Measurements from ENCODE around the gene WIZ.

Gene WIZ

DNA sequence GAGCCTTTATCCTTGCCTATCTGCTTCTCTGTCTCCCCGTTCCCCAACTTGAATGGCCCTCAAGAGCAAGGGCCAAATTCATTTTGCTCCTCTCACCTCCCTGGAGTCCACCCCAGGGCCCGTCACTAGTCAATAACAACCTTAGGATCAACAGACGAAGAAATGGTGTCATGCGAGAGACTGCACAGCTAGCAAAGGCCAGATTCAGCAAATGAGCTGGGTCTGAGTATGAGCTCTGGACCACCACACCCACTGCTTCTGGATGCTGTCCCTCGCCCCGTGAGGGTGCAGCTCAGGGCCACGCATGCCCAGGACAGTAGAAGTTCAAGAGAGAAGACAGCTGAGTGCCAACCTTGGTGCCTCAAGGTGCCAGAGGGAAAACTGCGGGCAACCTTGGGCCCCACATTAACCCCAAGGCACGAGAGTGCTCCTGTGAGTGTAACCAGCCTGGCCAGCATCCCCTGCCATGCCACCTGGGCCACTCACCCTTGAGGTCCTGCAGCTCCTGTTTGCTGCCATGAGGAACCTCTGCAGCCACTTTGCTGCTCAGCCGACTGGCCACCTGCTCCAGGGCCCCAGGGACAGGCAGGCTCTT is 19.1 kb downstream of the WIZ start:
- H3K4me3 ChIP-seq (ENCODE audit: low read depth, low read length): no peak overlapping the region

DNA sequence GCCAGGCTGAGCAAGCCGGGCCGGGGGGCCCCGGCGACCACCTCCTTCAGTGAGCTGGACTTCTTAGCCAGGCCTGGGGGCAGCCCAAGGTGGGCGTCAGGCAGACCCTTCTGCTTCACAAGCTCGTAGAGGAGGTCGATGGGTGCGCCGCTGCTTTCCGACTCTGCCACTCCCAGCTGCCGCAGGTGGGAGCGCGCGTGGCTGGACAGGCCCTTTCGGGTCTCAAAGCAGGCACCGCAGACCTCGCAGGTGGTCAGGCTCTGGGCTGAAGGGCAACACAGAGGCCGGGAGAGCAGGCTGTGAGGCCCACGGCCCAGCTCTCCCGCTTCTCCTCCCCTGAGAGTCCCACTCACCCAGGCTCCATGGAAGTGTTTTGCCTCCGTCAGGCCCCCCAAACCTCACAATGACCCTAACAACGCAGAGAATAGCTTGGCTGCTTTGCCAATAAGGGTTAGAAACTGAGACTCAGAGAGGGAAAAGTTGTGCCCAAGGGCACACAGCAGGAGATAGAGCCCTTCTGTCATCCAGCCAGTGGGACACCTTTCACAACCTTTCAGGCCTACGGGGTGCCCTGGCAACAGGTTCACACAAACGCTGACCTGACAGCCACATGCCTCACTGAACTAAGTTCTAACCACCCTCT is 19.8 kb downstream of the WIZ start:
- no peak overlapping the region for H3K4me3 ChIP-seq (ENCODE audit: low read depth, low read length)

DNA sequence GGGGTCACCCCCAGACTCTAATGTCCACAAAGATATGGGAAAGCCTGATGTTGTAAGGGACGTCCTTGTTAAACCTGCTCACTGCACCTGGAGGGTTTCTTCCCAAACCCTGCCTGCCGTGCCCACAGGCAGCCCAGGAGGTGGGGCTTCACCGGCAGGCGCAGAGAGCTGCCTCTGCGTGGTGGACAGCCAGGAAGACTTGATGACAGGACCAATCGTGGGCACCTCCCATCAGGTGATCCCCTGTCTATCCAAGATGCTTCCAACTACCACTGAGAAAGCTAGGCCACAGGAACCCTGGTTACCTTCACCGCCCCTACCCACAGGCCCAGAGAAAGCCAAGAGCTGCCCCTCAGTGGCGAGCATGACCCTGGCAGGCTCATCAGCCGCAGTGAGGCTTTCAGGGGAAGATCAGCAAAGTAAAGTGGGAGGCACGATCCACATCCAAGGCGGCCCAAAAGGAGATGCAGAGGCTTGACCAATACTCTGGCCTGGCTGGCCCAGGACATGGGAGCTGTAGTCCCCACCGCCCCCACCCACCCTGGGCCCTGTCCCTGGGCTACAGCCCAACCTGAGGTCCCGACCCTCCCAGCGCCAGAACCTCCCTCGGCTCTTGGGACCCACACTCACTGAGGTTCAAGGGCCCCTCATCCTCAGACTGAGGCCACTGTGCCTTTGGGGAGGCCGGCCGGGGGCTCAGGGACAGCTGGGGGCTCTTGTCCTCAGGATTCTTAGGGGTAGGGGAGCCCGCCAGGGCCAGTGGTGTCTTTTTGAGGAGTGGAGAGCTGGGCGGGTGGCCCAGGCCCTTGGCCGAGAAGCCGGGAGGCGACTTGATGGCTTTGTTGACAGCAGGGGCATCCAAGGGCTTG is 20.6 kb downstream of the WIZ start:
- no peak overlapping the region for H3K4me3 ChIP-seq (ENCODE audit: low read depth, low read length)

DNA sequence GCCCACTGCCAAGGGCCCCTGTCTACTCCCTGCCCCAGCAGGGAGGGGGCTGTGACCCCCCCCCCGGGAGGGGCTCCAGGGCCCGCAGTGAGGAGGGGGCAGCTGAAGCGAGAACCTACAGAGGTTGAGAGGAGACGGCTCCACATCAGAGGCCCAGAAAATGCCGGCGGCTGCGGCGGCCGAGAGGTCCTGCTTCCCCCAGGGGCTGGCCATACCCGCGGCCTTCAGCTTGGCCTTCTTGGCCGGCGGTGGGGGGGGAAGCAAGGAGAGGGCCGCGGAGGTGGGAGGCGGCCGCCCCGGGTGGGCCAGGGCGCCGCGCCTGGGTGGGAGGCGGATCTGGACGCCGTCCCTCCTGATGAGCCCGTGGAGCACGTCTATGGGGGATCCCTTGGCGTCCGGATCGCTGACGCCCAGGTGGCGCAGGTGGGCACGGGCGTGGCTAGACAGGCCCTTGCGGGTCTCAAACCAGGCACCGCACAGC is 21.7 kb downstream of the WIZ start:
- no peak overlapping the region for H3K4me3 ChIP-seq (ENCODE audit: low read depth, low read length)

DNA sequence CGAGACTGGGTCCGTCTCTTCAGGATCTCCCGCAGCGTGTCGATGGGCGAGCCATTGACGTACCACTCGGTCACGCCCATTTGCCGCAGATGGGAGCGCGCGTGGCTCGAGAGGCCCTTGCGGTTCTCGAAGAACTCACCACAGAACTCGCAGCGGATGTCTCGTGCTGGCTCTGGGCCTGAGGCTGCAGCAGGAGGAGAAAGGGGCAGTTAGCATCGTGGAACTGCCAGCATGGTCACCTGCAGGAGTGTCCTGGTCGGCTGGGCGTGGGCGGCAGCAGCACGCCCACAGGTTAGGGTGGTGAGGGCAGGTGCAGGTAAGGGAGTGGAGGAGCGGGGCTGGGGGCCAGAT is 22.4 kb downstream of the WIZ start:
- H3K4me3 ChIP-seq (ENCODE audit: low read depth, low read length): no peak overlapping the region

DNA sequence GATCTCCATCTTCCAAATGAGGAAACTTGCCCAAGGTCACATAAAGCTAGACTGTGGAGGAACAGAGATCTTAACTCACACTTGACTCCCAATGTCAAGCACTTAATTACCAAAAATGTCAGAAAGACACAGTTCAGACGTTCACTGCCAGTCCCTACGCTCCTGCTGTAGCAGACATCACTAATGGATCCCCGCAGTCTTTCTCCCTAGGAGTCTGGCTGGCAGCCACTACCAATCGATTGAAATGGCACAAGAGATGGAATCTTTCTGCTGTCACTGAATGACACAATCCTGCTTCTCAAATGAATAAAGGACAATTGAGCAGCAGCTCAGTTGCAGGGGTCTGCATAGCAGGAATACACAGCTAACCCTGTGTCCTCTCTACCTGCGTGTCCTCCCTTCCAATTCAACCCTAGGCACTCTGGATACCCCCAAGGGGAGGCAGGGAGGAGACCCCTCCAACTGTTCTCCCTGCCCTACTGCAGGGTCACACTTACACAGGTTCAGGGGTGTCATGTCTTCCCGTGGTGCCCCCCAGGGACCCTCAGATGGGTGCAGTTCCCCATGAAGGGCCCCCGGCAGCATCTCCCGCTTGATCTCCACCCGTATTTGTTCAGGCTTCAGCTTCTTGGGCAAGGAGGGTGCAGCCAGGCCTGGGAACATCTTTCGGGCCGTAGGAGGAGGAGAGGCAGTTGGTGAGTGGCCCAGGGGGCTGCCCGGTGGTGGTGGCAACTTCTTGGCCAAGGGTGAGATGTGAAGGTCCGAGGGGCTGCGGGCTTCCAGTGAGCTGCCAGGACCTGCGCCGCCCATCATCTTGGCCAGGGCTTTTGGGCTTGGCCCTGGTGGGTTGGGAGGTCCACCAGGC is 23.0 kb downstream of the WIZ start:
- no peak overlapping the region for H3K4me3 ChIP-seq (ENCODE audit: low read depth, low read length)

DNA sequence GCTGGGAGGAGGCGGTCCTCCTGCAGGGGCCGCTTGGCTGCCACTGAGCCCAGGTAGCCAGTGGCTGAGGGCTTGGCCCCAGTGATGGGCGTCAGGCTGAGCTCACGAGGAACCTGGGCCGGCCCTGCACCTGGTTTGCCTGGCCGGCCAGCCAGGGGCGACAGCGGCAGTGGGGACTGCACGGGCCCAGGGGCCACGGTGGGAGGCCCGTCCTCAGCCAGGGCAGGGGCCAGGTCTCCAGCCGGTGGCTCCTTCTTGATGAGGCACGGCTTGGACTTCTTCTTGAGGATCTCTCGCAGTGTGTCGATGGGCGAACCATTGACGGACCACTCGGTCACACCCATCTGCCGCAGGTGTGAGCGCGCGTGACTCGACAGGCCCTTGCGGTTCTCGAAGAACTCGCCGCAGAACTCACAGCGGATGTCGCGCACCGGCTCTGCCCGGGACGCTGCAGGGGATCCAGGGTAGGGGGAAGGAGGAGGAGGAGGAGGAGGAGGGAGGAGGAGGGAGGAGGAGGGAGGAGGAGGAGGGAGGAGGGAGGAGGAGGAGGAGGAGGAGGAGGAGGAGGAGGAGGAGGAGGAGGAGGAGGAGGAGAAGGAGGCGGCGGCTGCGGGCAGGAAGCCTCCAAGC is 24.3 kb downstream of the WIZ start:
- no peak overlapping the region for H3K4me3 ChIP-seq (ENCODE audit: low read depth, low read length)

DNA sequence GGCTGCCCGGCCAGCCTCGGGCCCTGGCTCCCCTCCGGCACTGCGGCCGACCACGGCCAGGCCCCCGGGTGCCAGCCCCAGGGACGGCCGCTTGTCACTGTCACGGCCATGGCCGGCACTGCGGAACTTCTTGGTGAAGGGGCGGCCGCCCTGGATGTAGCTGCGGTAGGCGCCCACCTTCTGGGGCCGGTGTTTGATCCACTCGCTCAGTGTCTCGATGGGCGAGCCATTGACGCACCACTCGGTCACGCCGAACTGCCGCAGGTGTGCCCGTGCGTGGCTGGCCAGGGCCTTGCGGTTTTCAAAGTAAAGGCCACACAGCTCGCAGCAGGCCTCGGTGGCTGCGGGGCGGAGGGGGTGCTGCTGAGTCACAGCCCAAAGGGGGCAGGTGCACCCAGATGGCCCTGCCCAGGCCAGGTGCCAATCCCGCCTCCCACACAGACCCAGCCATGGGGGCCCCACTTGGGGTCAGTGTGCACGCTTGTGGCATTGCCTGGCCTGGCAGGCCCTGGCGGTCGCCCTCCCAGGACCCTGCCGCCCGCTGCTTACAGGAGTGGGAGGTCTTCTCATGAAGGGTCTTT is 25.0 kb downstream of the WIZ start:
- no peak overlapping the region for H3K4me3 ChIP-seq (ENCODE audit: low read depth, low read length)

DNA sequence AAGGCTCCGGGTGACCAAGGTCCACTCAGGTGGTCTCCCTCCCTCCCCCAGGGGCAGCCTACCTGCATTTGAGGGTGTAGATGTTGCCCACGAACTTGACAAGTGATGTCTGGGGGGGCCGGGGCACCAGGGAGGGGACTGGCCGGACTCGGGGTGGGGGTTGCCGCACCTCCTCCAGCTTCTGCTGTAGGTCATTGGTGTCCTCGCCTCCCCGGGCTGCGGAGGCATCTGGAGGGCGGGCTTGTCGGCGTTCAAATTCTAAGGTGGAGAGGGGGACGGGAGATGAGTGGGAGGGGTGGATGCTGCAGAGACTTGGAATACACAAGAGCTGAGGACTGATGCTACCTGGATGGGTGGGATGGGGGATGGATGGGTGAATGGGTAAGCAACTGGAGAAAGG is 25.6 kb downstream of the WIZ start:
- no peak overlapping the region for H3K4me3 ChIP-seq (ENCODE audit: low read depth, low read length)

DNA sequence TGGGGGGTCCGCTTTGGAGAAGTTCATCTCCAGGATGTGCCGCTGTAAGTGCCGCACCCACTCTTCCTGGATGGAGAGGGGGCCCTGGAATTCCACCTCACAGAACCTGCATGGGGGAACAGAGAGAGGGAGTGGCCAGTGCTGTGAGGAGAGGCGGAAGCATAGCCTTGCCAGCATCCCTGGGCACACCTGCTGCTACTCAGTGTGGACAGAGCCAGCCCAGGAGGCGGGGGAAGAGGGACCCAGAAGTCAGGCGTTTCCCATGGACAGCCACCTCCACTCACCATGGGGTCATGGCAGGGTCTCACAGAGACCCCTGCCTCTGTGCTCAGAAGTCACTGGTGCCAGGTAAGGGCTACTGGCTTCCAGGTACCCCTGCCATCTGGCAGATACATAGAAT is 26.6 kb downstream of the WIZ start:
- no peak overlapping the region for H3K4me3 ChIP-seq (ENCODE audit: low read depth, low read length)

DNA sequence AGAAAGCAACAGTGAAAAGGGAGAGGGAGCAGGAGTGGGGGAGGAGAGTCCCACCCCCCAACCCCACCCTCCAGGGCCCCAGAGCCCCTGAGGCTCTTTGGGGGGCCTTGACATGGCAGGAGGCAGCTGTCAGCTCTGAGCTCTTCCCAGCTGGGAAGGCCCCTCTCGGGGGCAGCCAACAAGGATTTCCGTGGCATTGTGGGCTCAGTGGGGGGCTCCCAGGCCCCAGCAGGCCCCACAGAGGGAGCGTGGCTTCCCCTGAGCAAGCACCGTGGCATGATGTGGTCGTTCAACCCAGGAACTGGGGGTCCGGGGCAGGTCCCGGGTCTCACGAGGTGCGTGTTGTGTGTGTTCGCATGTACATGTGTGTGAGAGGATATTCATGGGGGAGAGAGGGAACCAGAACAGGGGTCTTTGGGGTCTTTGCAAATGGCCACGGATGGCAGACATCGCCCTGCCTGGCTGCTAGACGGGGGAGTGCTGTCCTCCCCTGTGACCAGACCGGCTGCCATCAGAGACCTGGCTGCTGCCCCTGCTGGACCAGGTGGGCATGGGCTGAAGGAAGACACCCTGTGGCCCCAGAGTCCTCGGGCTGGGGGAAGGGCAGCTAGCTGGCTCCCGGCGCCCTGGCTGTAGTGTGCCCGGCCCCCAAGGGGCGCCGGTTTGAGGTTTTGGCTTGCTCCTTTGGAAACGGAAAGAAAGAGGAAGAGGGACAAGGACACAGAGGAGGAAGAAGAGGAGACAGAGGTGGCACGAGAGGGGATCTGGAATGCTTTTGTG is 27.3 kb downstream of the WIZ start:
- H3K4me3 ChIP-seq (ENCODE audit: low read depth, low read length): no peak overlapping the region

DNA sequence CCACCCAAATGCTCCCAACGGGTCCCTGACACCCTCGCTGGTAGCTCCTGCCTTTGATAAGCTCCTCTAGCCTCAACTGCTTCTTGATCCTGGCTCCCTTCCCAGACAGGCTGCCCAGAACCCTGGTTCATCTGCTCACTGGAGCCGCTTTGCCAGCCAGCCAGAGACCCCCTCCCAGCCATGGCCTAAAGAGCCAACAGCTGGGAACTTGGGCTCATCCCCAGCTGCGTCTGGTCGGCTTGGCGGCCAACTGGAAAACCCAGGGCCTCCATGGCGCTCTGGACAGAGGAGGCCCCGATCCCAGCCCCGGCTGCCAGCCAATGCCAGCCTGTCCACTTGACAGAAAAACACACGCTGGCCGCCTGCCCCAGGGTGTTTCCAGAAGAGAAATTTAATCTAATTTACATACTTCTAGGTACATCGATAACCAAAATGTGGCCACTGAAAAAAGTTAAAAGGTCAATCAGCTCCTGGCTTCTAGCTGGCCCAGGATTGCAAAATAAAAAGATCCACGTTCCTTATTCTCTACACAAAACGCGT is 28.0 kb downstream of the WIZ start:
- H3K4me3 ChIP-seq (ENCODE audit: low read depth, low read length): no peak overlapping the region

DNA sequence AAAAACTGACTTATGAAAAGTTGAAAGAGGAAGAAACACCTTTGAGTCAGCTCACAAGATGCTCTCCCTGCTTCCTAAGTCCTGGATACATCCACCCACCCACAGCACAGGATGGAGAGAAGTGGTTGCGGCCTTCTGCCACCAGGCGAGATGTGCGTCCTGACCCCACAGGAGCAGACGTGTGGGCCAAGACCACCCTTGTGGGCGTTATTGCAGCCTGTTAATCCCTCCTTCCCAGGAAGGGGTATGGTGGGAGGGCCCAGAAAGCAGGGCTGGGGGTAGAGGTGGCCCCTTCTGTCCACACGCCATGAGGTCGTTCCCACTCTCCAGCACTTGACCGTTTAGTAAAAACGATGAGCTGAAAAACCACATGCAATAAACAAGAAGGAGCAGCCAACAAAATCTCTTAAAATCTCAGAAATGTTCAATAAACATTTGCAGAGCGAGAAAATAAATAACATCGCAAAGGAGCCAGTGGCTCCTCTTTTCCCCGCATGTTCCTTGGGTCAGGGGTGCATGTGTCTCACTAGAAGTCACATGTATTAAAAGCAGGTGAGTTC is 28.5 kb downstream of the WIZ start:
- H3K4me3 ChIP-seq (ENCODE audit: low read depth, low read length): no peak overlapping the region

DNA sequence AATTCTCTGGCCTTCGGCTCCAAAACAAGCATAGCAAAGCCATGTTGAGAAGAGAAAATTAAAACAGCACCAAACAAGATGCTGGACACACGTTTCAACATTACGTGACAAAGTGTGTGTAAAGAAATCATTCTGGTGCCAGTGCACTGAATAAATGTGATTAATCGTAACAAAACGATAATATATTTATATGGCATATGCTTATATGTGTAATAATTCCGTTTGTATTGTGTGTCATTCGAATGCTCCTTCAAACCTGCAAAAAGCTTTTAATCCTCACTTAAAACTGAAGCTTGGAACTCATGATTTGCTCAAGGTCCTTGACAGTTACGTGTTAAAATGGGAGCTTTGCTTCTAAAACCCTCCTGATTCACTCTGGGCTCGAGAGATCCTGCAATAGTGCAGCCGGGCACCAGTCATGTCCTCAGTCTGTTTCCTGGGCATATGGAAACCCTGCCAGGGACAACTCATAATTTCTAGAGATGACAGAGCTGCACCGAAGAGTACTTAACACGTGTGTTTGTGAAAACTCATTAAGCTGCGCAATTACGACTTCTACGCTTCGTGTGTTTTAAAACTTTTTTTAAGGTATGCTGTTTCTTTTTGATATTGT is 30.2 kb downstream of the WIZ start:
- H3K4me3 ChIP-seq (ENCODE audit: low read depth, low read length): no peak overlapping the region

DNA sequence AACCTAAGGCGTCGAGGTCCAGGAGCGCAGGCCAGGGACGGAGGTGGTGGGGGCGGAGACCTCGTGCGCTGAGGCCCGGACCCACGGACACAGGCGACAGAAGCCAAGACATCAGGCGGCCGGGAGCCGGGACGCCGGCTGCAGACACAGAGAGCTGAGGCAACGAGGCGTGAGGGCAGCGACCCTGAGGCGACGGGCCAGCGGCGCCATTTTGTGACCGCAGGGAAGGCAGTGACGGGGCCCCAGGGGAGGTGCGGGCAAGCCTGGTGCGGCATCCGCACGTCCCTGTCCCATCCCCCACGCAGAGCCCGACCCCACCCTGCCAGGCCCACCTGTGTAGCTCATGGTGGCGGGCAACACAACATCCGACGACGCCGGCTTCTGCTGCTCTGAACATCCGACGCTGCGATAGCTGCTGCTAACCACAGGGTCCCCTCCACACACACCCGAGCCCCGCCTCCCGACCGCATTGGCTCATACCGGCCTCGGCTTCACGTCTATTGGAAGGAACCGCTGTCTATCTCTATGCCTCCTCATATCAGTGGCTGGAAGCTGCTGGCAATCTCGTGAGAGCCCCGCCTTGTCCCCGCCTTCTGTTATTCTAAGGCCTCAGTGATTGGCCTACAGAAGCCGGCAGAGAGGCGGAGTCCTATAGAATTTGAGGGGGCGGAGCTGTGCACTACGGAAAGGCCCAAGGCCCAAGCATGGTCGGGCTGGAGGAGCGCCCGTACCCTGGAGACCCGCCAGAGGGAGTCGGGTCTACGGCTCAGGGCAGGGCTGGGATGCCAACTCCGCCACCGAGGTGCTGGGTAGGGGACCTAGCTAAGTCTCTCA is 31.0 kb downstream of the WIZ start, which contains the start of gene AKAP8L:
Gene AKAP8L, minus strand, starts transcription at position 410 of the 834 bp plus-strand sequence. Its CDS starts 65 bp downstream, at position 345.
- peak within 1 kb of the TSS; percentile 97 for H3K4me3 ChIP-seq (ENCODE audit: low read depth, low read length)

DNA sequence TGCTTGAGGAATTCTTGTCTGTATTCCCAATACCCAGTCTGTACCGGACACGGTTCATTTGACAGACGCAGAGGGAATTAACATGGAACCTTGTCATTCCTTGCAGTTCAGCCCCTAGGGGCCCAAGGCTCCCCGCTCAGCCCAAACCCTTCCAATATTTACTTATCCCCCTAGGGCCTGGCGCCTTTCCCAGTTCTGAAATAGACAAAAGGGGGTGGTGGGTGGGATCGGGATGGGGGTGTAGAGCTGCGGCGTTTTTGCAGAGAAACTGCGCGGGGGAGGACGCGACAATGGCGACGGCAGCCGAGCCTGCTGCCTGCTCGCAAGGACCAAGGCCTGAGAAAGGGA is 31.6 kb downstream of the WIZ start:
- peak overlapping the region; percentile 97 for H3K4me3 ChIP-seq (ENCODE audit: low read depth, low read length)

DNA sequence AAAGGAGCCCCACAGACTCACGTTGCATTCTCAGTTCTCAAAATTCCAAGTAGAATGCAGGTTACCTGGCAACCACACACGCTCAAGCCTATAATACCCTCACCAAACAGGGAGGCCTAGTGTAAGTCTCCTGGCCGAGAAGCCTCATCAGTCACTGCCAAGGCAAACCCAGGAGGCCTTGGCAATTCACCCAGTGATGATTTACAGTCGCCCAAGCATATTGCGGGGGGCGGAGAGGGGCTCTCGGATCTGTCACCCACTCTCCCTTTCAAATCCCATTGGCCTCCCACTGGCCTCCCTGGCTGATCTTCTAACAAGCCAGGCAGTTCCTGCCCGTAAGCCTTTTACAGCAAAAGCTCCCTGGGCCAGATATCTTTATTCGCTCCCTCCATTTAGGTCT is 32.1 kb downstream of the WIZ start:
- H3K4me3 ChIP-seq (ENCODE audit: low read depth, low read length): peak overlapping the region; percentile 97

DNA sequence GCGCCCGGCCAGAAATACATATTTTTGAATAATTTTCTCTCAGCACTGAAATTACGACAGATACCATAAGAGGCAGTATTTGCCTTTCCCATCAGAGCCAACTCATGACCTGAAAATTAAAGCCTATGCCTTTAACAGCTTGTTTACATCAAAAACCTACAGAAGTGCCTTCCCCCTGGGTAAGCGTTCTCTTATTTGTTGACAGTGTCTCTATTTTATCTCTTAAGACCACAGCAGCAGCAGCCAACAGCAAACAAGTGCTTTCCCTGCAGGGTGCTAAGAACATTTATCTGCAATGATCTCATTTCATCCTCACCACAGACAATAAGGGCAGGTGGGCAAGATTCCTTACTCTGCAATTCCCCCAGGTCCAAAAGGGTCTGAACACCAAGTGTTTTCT is 36.9 kb downstream of the WIZ start:
- no peak overlapping the region for H3K4me3 ChIP-seq (ENCODE audit: low read depth, low read length)
